Stomach (tissue), 4 donors: Measurements from ENCODE around the gene CFAP299.

Experiments
- CTCF ChIP-seq, 7 experiments: fragments of 450-650 bp in 4 of 7; fragments of 200-600 bp in 3 of 7; sonication (generic) in 3 of 7; IDR thresholded peaks; one replicate each; pipeline ENCODE4 v1.5.1; 2016 to 2019; ENCODE audit warnings: antibody characterized with exemption in 7 of 7, control low read depth in 2 of 7, mild to moderate bottlenecking in 1 of 7
- POLR2AphosphoS5 ChIP-seq, 3 donors: sonication (generic); formaldehyde crosslinking; IDR thresholded peaks; one replicate each; pipeline ENCODE4 v1.6.1; 2016; ENCODE audit warnings: antibody characterized with exemption in 3 of 3

- TF ChIP-seq POLR2AphosphoS5 (IDR thresholded peaks at IDR 0.05), result no peak
- TF ChIP-seq CTCF (IDR thresholded peaks at IDR 0.05), result no peak
These were observed 11.4 kb upstream of the CFAP299 start for GRCh38 chr4:80324171-80324570.
